ENCODE data around the gene DNAJC2.
"Not testable (repeated sequence)": the region's sequence is repeated elsewhere in the genome, so short reads cannot be mapped to it uniquely, and the experiment has no call there.

GRCh38 chr7:103274867-103275266, 69.7 kb downstream of the DNAJC2 start:
- TF ChIP-seq CTCF (conservative IDR thresholded peaks at IDR 0.05; ENCODE audit: low read depth, low read length); EZH2 (IDR thresholded peaks at IDR 0.05; ENCODE audit: low read length, unreplicated experiment); EZH2phosphoT487 (IDR thresholded peaks at IDR 0.05; ENCODE audit: borderline replicate concordance, low read length): not testable (repeated sequence)

All from PC-3 (cell line).